MG63 (cell line): ENCODE results near the gene ANKRD65. TPM values are rescaled to one million over a fixed set of nuclear protein-coding genes. Genes with fewer than 3 reads are reported as not detected.
"Not testable (repeated sequence)": the region's sequence is repeated elsewhere in the genome, so short reads cannot be mapped to it uniquely, and the experiment has no call there.

ENCODE experiments used
- DNase-seq: peaks from one replicate; pipeline ENCODE4 v3.0.0-alpha.2; 2020
- H3K27me3 ChIP-seq: fragments of 250-450 bp; sonication (Bioruptor Pico); 2 replicates; pipeline ENCODE4 v1.5.1; 2020; ENCODE audit warnings: mild to moderate bottlenecking, moderate library complexity
- H3K36me3 ChIP-seq: fragments of 250-450 bp; sonication (Bioruptor Pico); 2 replicates; pipeline ENCODE4 v1.5.1; 2020; ENCODE audit warnings: mild to moderate bottlenecking, moderate library complexity
- H3K4me3 ChIP-seq: fragments of 250-450 bp; sonication (Bioruptor Pico); 2 replicates; pipeline ENCODE4 v1.5.1; 2020; ENCODE audit warnings: mild to moderate bottlenecking, moderate library complexity
- H3K9me3 ChIP-seq: fragments of 250-450 bp; sonication (Bioruptor Pico); 2 replicates; pipeline ENCODE4 v1.5.1; 2020; ENCODE audit warnings: mild to moderate bottlenecking, moderate library complexity
- total RNA-seq: library from RNA; depleted of rRNA; stranded (reverse); fragments of >200 nt; shearing (Covaris generic); gene quantifications from 2 replicates; pipeline ENCODE4 v1.2.3, GENCODE V29; 2014; ENCODE audit warnings: low replicate concordance

The ANKRD65 gene
- total RNA-seq, 1 experiment from 2014 or later = not detected

GRCh38 chr1:1450616-1451015 lies 29.5 kb upstream of the ANKRD65 start:
- not testable (repeated sequence) for H3K4me3 ChIP-seq, H3K36me3 ChIP-seq, H3K27me3 ChIP-seq, H3K9me3 ChIP-seq, DNase-seq

- Histone ChIP-seq H3K4me3 (no peak within 1 kb of the TSS), H3K36me3 (no peaks in the 10 kb centered on the region), H3K27me3 (no peaks in the 10 kb centered on the region), H3K9me3 (no peaks in the 10 kb centered on the region)
- no peak for DNase-seq
Observed at GRCh38 chr1:1449099-1449739, 28.1 kb upstream of the ANKRD65 start, which contains the start of gene ATAD3C. ATAD3C (plus strand) TSS chr1:1449689; CDS start chr1:1450684, 995 bp downstream.

GRCh38 chr1:1446631-1447030 lies 25.6 kb upstream of the ANKRD65 start:
- DNase-seq, H3K4me3 ChIP-seq, H3K36me3 ChIP-seq, H3K9me3 ChIP-seq, H3K27me3 ChIP-seq: not testable (repeated sequence)

- H3K9me3 ChIP-seq = no peaks in the 10 kb centered on the region
- H3K4me3 ChIP-seq = no peak overlapping the region
- no peaks in the 10 kb centered on the region for H3K27me3 ChIP-seq
- no peak for DNase-seq
- no peaks in the 10 kb centered on the region for H3K36me3 ChIP-seq
Observed at GRCh38 chr1:1442069-1442770, 21.1 kb upstream of the ANKRD65 start.

- DNase-seq = peak; percentile 44
- H3K4me3 ChIP-seq = no peak overlapping the region
- no peaks in the 10 kb centered on the region for H3K36me3 ChIP-seq
- no peaks in the 10 kb centered on the region for H3K27me3 ChIP-seq
- no peaks in the 10 kb centered on the region for H3K9me3 ChIP-seq
Observed at GRCh38 chr1:1441002-1441888, 20.2 kb upstream of the ANKRD65 start.

GRCh38 chr1:1440262-1441001 lies 19.4 kb upstream of the ANKRD65 start:
- H3K9me3 ChIP-seq = no peaks in the 10 kb centered on the region
- no peak for DNase-seq
- H3K36me3 ChIP-seq = no peaks in the 10 kb centered on the region
- H3K4me3 ChIP-seq = no peak overlapping the region
- no peaks in the 10 kb centered on the region for H3K27me3 ChIP-seq

GRCh38 chr1:1439546-1440261 lies 18.6 kb upstream of the ANKRD65 start:
- Histone ChIP-seq H3K9me3 (no peaks in the 10 kb centered on the region), H3K36me3 (no peaks in the 10 kb centered on the region), H3K27me3 (no peaks in the 10 kb centered on the region), H3K4me3 (no peak overlapping the region)
- DNase-seq = no peak

GRCh38 chr1:1438531-1439381 lies 17.7 kb upstream of the ANKRD65 start:
- no peaks in the 10 kb centered on the region for H3K36me3 ChIP-seq
- no peaks in the 10 kb centered on the region for H3K27me3 ChIP-seq
- no peak for DNase-seq
- no peak overlapping the region for H3K4me3 ChIP-seq
- no peaks in the 10 kb centered on the region for H3K9me3 ChIP-seq

GRCh38 chr1:1437904-1438376 lies 16.9 kb upstream of the ANKRD65 start:
- H3K27me3 ChIP-seq = no peaks in the 10 kb centered on the region
- no peak for DNase-seq
- no peaks in the 10 kb centered on the region for H3K9me3 ChIP-seq
- no peaks in the 10 kb centered on the region for H3K36me3 ChIP-seq
- H3K4me3 ChIP-seq = no peak overlapping the region

- H3K36me3 ChIP-seq = no peaks in the 10 kb centered on the region
- H3K27me3 ChIP-seq = no peaks in the 10 kb centered on the region
- H3K4me3 ChIP-seq = no peak overlapping the region
- DNase-seq = no peak
- H3K9me3 ChIP-seq = no peaks in the 10 kb centered on the region
Observed at GRCh38 chr1:1437033-1437903, 16.2 kb upstream of the ANKRD65 start.

- Histone ChIP-seq H3K9me3 (no peaks in the 10 kb centered on the region), H3K4me3 (no peak overlapping the region), H3K27me3 (no peaks in the 10 kb centered on the region), H3K36me3 (no peaks in the 10 kb centered on the region)
- DNase-seq = no peak
Observed at GRCh38 chr1:1436630-1437032, 15.6 kb upstream of the ANKRD65 start.

- DNase-seq = no peak
- Histone ChIP-seq H3K36me3 (no peaks in the 10 kb centered on the region), H3K4me3 (peak overlapping the region; percentile 23; the same call in 1 of the 2 replicates), H3K9me3 (no peaks in the 10 kb centered on the region), H3K27me3 (no peaks in the 10 kb centered on the region)
Observed at GRCh38 chr1:1435911-1436629, 15.0 kb upstream of the ANKRD65 start.

GRCh38 chr1:1435106-1435903 lies 14.2 kb upstream of the ANKRD65 start, which contains the start of gene VWA1:
VWA1 (plus strand) TSS chr1:1435690; CDS start chr1:1435749, 59 bp downstream.
- peak; percentile 66 for DNase-seq
- Histone ChIP-seq H3K4me3 (peak within 1 kb of the TSS; percentile 23; the same call in 1 of the 2 replicates), H3K9me3 (no peaks in the 10 kb centered on the region), H3K27me3 (no peaks in the 10 kb centered on the region), H3K36me3 (no peaks in the 10 kb centered on the region)
